HG02970 (cell line): Measurements from ENCODE around the gene ADAM11.

Experiments
- ATAC-seq: cut with Tn5 transposase; IDR thresholded peaks from one replicate; pipeline ENCODE4 v1.9.1; 2021; ENCODE audit warnings: mild to moderate bottlenecking, moderate library complexity, moderate number of reproducible peaks; ENCODE audit not compliant: unreplicated experiment, low FRiP score

ADAM11 gene

GRCh38 chr17:44774271-44775135 lies 15.7 kb downstream of the ADAM11 start:
- no peak for ATAC-seq

DNA sequence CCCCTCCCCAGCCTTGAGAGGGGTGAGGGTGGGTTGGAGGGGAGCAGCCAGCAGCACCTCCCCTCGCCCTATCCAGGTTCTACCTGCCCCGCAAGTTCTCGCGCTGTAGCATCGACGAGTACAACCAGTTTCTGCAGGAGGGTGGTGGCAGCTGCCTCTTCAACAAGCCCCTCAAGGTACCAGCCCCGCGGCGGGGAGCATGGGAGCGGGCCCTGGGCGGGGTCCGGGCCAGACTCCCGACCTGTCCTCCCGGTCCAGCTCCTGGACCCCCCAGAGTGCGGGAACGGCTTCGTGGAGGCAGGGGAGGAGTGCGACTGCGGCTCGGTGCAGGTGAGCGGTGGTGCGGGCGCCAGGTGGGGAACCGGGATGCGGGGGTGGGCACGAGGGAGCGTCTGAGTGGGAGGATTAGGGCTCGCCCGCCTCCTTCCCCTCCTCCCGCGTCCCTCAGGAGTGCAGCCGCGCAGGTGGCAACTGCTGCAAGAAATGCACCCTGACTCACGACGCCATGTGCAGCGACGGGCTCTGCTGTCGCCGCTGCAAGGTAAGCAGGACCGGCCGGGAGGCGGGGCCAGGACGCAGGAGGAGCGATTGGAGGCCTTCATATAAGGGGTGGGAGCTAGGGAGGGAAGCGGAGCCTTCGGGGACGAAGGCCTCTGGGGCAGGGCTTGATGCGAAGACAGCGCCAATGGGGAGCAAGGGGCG lies 16.5 kb downstream of the ADAM11 start:
- ATAC-seq: peak; percentile 68

DNA sequence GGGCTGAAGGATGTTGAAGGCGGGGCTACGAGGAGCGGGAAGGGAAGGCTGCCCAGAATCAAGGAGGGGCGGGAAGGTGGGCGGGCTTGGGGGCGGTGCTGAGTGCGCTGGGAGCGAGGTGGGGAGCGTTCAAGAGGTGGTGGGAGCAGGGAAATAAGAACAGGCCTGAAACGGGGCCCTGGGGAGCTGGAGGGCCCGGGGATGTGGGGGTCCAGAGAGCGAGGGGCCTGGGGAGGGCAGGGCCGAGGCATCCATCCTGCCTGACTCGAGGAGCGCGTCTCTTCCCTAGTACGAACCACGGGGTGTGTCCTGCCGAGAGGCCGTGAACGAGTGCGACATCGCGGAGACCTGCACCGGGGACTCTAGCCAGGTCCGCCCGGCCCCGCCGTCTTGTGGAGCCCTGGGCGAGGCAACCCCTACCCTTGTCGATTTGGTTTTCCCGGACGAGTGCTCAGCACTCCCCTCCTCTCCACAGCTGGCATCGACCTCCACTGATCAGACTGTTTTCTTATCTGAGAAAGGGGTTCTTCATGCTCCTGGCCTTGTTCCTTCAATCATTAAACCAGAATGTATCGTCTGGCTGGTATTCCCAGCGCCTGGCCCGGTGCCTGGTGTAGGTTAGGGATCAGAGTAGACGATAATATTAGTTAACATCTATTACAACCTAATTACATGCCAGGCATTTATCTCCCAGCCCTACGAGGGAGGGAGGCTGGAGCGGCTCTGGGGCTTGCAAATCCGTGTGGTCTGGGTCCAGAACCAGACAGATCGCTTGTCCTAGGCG lies 17.2 kb downstream of the ADAM11 start:
- peak; percentile 4 for ATAC-seq

- no peak for ATAC-seq
Observed at GRCh38 chr17:44776628-44777393, 18.0 kb downstream of the ADAM11 start.

DNA sequence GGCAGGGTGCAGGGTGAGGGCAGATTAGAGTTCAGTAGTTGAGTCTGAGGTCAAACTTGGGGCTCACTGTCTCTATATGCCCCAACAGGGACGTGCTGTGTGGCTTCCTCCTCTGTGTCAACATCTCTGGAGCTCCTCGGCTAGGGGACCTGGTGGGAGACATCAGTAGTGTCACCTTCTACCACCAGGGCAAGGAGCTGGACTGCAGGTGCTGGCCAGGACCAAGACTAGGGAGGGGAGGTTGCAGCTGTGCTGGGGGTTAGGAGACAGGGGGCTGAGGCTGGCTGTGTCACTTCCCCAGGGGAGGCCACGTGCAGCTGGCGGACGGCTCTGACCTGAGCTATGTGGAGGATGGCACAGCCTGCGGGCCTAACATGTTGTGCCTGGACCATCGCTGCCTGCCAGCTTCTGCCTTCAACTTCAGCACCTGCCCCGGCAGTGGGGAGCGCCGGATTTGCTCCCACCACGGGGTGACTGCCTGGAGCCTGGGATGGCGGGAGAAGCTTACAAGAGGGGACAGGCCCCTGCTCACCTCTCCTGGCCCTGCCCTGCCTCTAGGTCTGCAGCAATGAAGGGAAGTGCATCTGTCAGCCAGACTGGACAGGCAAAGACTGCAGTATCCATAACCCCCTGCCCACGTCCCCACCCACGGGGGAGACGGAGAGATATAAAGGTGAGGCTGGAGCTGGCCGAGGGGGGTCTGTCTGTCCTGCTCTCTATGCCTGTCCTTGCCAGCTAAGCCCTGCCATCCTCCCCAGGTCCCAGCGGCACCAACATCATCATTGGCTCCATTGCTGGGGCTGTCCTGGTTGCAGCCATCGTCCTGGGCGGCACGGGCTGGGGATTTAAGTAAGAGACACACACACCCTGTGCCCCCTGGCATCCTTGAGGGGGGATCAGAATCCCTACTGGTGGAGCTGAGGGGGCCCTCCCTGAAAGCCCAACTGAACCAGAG lies 18.9 kb downstream of the ADAM11 start:
- no peak for ATAC-seq

GRCh38 chr17:44778656-44779210 lies 19.9 kb downstream of the ADAM11 start:
- no peak for ATAC-seq

DNA sequence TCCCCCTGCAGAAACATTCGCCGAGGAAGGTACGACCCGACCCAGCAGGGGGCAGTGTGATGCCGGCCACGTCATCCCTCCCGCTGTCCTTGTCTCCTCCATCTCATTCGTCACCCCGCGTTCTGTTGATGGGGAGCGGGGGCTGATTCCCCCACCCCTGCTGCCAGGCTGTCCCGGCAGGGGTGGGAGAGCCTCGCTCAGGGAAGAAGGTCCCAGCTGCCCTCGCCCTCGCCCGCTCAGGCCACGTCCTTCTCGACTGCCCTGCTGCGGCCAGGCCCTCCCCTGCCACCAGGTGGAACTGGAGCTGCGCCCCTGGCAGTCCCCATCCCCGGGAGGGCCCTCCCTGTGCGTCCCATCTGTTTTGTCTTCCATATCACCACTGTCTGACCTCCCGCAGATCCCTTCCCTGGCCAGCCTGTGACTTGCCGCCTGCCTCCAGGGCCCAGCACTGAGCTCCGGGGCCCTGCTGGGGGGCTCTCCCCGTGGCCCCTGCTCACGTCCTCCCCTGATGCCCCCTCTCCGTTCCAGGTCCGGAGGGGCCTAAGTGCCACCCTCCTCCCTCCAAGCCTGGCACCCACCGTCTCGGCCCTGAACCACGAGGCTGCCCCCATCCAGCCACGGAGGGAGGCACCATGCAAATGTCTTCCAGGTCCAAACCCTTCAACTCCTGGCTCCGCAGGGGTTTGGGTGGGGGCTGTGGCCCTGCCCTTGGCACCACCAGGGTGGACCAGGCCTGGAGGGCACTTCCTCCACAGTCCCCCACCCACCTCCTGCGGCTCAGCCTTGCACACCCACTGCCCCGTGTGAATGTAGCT lies 20.6 kb downstream of the ADAM11 start:
- ATAC-seq: no peak

- no peak for ATAC-seq
Observed at GRCh38 chr17:44780161-44780560, 21.4 kb downstream of the ADAM11 start.

- no peak for ATAC-seq
Observed at GRCh38 chr17:44780845-44781480, 22.2 kb downstream of the ADAM11 start.

DNA sequence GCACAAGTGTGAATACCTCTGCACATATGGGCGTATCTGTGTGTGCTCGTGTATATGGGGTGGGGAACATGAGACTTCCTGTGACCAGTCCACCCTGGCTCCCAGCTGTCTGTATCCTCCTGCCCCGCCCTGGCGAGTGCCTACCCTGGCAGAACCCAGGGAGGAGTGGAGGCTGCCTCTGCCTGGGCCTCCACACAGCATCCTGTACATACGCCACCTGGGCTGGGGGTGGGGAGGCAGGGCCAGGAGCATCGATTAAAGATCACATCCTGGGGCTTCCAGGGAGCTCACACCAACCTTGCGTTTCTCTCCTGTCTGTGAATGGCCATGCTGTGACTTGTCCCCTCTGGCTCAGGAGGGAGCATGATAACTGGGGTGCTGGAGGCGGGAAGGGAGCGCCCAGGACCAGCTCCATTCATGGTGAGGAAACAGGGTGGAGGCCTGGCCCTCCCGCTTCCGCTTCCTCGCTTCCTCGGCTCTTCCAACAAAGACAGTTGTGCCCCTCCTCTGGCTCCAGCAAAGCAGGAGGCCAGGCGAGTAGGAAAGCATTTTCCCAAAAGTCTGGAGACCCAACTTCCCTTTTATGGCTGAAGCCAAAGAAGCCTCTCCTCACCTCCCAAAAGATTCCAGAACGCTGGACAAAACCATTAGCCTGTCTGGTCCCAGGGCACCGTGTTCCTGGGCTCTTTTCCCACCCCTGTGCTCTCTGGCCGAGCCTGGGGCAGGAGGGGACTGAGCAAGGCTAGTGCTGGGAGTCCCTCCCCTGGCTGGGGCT lies 22.9 kb downstream of the ADAM11 start:
- no peak for ATAC-seq

DNA sequence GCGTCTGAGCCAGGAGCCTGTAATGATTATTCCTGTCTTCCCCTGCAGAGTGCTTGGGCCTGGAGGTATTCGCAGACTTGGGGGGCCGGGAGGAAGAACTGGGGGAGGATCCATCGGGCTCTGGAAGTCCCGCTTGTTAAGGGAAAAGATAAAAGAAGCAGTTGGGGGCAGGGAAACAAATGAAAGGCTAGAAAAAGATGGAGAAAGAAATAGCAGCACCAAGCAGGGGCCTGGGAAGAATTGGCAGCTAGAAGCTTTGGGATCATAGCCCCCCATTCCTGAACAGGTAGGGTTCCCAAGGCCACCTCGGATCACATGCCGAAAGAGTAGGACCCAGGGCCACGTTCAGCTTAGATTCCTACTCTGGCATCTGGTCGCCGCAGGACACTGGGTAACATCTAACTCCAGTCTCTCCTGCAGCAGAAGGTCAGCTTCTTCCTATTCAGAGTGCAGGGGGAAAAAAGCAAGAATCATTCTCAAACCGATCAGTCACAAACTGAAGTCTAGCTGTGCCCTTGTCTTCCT lies 23.6 kb downstream of the ADAM11 start:
- no peak for ATAC-seq

- ATAC-seq: no peak
Observed at GRCh38 chr17:44785921-44786320, 27.1 kb downstream of the ADAM11 start.

DNA sequence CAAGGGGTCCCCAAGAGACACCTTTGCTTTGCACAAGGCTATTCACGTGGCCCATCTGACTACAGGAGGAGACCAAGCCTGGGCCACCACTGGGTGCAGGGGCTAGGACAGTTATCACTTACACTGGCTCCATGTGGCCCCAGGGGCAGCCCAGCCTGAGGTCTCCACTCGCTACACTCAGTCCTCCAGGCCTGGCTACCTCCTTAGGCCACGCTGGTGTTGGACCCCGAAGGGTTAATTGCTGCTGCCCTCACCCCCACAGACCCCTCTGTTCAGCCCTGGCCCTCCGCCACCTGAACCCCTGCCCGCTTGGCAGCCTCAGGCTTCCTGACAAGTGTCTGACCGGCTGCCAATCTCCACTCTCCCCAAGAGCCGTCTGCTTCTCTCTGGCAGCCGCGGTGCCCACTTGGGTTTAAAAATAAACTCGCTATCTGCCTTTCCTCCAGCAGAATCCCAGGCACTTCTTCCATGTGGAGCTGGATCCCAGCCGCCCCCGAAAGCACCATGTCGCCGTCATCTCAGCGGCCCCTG lies 27.8 kb downstream of the ADAM11 start:
- ATAC-seq: no peak

DNA sequence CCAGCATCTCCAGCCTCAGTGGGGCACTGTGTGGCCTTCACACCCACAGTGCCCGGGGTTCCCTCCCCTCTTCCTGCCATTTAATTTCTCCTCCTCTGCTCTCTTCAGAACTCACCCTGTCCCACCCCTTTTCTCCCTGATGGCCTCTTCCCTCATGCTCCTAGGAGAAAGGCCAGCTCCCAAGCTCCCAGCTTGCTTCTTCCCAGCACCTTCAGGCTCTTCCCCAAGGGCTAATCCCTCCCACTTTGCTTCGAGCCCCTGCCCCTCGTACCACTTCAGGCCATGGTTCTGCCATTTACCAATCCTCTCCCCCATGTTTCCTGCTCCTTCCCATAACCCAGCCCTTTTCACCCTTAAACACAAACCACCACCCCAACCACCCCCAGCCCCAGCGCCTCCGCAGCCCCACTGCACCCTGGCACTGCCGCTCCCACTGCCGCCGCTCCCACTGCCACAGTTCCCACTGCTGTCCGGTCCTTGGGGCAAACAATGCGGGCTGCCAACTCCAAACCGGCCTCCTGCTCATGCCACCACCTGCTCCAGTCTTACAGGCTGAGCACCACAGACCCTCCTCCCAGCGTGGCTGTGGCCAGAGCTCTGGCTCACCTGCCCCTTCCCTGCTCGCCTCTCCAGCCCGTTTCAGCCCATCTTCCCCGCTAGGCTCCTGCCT lies 28.6 kb downstream of the ADAM11 start:
- no peak for ATAC-seq

DNA sequence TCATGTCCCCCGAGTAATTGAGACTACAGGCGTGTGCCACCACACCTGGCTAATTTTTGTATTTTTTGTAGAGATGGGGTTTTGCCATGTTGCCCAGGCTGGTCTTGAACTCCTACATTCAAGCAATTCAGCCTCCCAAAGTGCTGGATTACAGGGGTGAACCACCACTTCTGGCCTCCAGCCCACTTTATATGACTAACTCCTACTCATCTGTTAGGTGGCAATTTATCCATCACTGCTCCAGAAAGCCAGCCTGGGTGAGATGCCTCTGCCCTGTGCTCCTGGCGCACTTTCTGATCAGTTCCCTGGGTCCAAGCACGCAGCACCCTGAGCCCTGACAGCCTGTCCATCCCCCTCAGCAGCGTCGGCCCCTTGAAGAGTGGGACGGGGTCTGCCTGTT lies 29.4 kb downstream of the ADAM11 start:
- no peak for ATAC-seq

GRCh38 chr17:44792276-44792675 lies 33.5 kb downstream of the ADAM11 start:
- ATAC-seq: no peak
